Aorta (tissue), 5 donors: ENCODE results near the gene TMC4. TPM values are rescaled to one million over a fixed set of nuclear protein-coding genes. Genes with fewer than 3 reads are reported as not detected.
A peak's percentile ranks its signal among the peaks of the same experiment; 100 is the strongest.

ENCODE experiments used
- ATAC-seq: fragments of 200-7000 bp; cut with Tn5 transposase; one replicate; pipeline ENCODE4 v1.9.1; 2022; ENCODE audit warnings: moderate library complexity; ENCODE audit not compliant: low FRiP score
- DNase-seq, 2 donors: peaks; one replicate each; pipeline ENCODE4 v3.0.0-alpha.2; 2020
- H3K27ac ChIP-seq, 2 donors: one replicate each; pipeline ENCODE4 v1.5.1; 2013; ENCODE audit warnings: low read length in 2 of 2, mild to moderate bottlenecking in 2 of 2, moderate library complexity in 2 of 2, control low read depth in 1 of 2, inconsistent platforms in 1 of 2, low read depth in 1 of 2
- H3K27me3 ChIP-seq, 2 donors: one replicate each; pipeline ENCODE4 v1.6.1; 2013; ENCODE audit warnings: control low read depth in 1 of 2, low read length in 1 of 2, mild to moderate bottlenecking in 1 of 2, moderate library complexity in 1 of 2; ENCODE audit not compliant: insufficient read depth in 2 of 2, control insufficient read depth in 1 of 2
- H3K36me3 ChIP-seq, 2 donors: one replicate each; pipeline ENCODE4 v1.6.1; 2013; ENCODE audit warnings: control low read depth in 1 of 2, low read length in 1 of 2, mild to moderate bottlenecking in 1 of 2; ENCODE audit not compliant: insufficient read depth in 2 of 2, control insufficient read depth in 1 of 2
- H3K4me1 ChIP-seq, 2 donors: one replicate each; pipeline ENCODE4 v1.6.1; 2013; ENCODE audit warnings: low read length in 2 of 2, control low read depth in 1 of 2, mild to moderate bottlenecking in 1 of 2, moderate library complexity in 1 of 2; ENCODE audit not compliant: insufficient read depth in 2 of 2, control insufficient read depth in 1 of 2
- H3K4me3 ChIP-seq, 2 donors: one replicate each; pipeline ENCODE4 v1.5.1; 2013; ENCODE audit warnings: low read length in 2 of 2, control low read depth in 1 of 2, mild to moderate bottlenecking in 1 of 2
- H3K9me3 ChIP-seq: one replicate; pipeline ENCODE4 v1.6.1; 2013; ENCODE audit warnings: mild to moderate bottlenecking, low read length; ENCODE audit not compliant: control insufficient read depth
- WGBS, 2 donors: extraction: QIAGEN DNeasy Blood & Tissue Kit; methylation state at CpG; one replicate each; pipeline ENCODE4 v1.1.7; 2013; 5-methylcytosine and 5-hydroxymethylcytosine counted together
- intact Hi-C, 2 donors: fragments of 100-400 bp; cut with DNase I; formaldehyde crosslinking; loops; one replicate each; pipeline versions ENCODE4 v1.14.2 to v1.15.0; 2022
- polyA plus RNA-seq, 2 donors: library from polyadenylated mRNA; stranded (reverse); fragments of 200-250 nt; gene quantifications; one replicate each; pipeline ENCODE4 v1.2.3, GENCODE V29; 2013
- total RNA-seq, 2 donors: library from RNA; stranded (reverse); fragmentation: NEBNext Ultra II Directional; extraction: Animal tissue kit (Norgen Biotek cat#: 25700); gene quantifications; one replicate each; pipeline ENCODE4 v1.2.1, GENCODE V29; 2021
- donor health status: healthy with polysubstance abuse.
- donor health status: Bipolar disorder and iron deficiency.
- donor health status: DM: no; HTN: no; CAD: no.
- donor health status: DM: no; HTN: no; CAD: no.
- donor health status: DM: yes; HTN: yes; CAD: no.

The TMC4 gene
- total and polyA plus RNA-seq, 4 donors, result 0.08 to 15.8 (median 4.3) TPM

- Histone ChIP-seq H3K36me3 (peaks cover 0 to 28% of the 10 kb centered on the region in 2 donors), H3K4me1 (no peaks in the 10 kb centered on the region), H3K9me3 (no peaks in the 10 kb centered on the region), H3K27ac (no peak overlapping the region), H3K27me3 (no peaks in the 10 kb centered on the region), H3K4me3 (no peak overlapping the region)
- intact Hi-C loops, result no loop called here
- DNase-seq, result no peak
- no peak for ATAC-seq
- WGBS, 2 donors, result 91 to 92% methylated on average over 42 to 44 of the region's 44 CpGs
Observed at GRCh38 chr19:54127688-54128440, 45.1 kb downstream of the TMC4 start.

GRCh38 chr19:54125713-54126112 lies 47.2 kb downstream of the TMC4 start:
- H3K36me3 ChIP-seq, result peaks cover 0 to 29% of the 10 kb centered on the region in 2 donors
- intact Hi-C loops, result no loop called here
- no peaks in the 10 kb centered on the region for H3K4me1 ChIP-seq

GRCh38 chr19:54124393-54124792 lies 48.6 kb downstream of the TMC4 start:
- H3K4me1 ChIP-seq, result no peaks in the 10 kb centered on the region
- no peak overlapping the region for H3K27ac ChIP-seq
- DNase-seq (no peak), ATAC-seq (no peak)
- no peaks in the 10 kb centered on the region for H3K27me3 ChIP-seq
- H3K36me3 ChIP-seq, result peaks cover 0 to 26% of the 10 kb centered on the region in 2 donors
- no peaks in the 10 kb centered on the region for H3K9me3 ChIP-seq
- WGBS, 2 donors, result 87 to 91% methylated on average over 18 to 19 of the region's 19 CpGs
- intact Hi-C loops, result no loop called here
- no peak overlapping the region for H3K4me3 ChIP-seq

More at GRCh38 chr19:54125713-54126112, 47.2 kb downstream of the TMC4 start:
- H3K27me3 ChIP-seq, result no peaks in the 10 kb centered on the region
- ATAC-seq, result no peak
- no peak overlapping the region for H3K4me3 ChIP-seq
- no peak for DNase-seq
- WGBS, 2 donors, result 88 to 91% methylated on average over 9 of the region's 9 CpGs
- no peaks in the 10 kb centered on the region for H3K9me3 ChIP-seq
- H3K27ac ChIP-seq, result no peak overlapping the region

GRCh38 chr19:54123682-54124081 lies 49.3 kb downstream of the TMC4 start:
- Histone ChIP-seq H3K4me3 (no peak overlapping the region), H3K27ac (no peak overlapping the region), H3K27me3 (no peaks in the 10 kb centered on the region), H3K9me3 (no peaks in the 10 kb centered on the region), H3K36me3 (peaks cover 0 to 22% of the 10 kb centered on the region in 2 donors), H3K4me1 (no peaks in the 10 kb centered on the region)
- DNase-seq (no peak), ATAC-seq (no peak)
- 89 to 93% methylated on average over 17 of the region's 17 CpGs for WGBS, 2 donors
- intact Hi-C loops, result no loop called here

GRCh38 chr19:54121259-54121658 lies 51.7 kb downstream of the TMC4 start:
- Histone ChIP-seq H3K27ac (no peak overlapping the region), H3K4me1 (no peaks in the 10 kb centered on the region), H3K9me3 (no peaks in the 10 kb centered on the region), H3K4me3 (no peak overlapping the region), H3K36me3 (peaks cover 0 to 20% of the 10 kb centered on the region in 2 donors), H3K27me3 (no peaks in the 10 kb centered on the region)
- 94 to 96% methylated on average over 9 to 10 of the region's 10 CpGs for WGBS, 2 donors
- ATAC-seq (no peak), DNase-seq (no peak)
- intact Hi-C loops, result no loop called here

- DNase-seq (peak; percentile 98), ATAC-seq (peak; percentile 97)
- Histone ChIP-seq H3K27ac (peak within 1 kb of the TSS in 1 of 2 donors; percentile 51), H3K4me3 (peak within 1 kb of the TSS; percentile 41 to 59), H3K27me3 (no peaks in the 10 kb centered on the region), H3K36me3 (no peaks in the 10 kb centered on the region), H3K9me3 (no peaks in the 10 kb centered on the region), H3K4me1 (no peaks in the 10 kb centered on the region)
- intact Hi-C loops, result loop anchor here (1.0 to 10.0 kb wide), 3 partner anchors 22 to 251 kb away; partner anchors contain the start of genes CNOT3 (in 1 of the 2), MYADM (in 1 of the 2) and TSEN34 (in 1 of the 2)
- 0 to 1% methylated on average over 60 of the region's 60 CpGs for WGBS, 2 donors
Observed at GRCh38 chr19:54115109-54116063, 57.6 kb downstream of the TMC4 start, which contains the start of the genes PRPF31 and TFPT. TSS of gene PRPF31 (plus strand) at chr19:54115754. CDS start at chr19:54118279, 2,525 bp downstream. TSS of gene TFPT (minus strand) at chr19:54115657. CDS start at chr19:54115269, 388 bp downstream.

GRCh38 chr19:54114340-54115108 lies 58.4 kb downstream of the TMC4 start:
- DNase-seq (peak; percentile 70 to 84), ATAC-seq (no peak)
- Histone ChIP-seq H3K27me3 (no peaks in the 10 kb centered on the region), H3K27ac (no peak overlapping the region), H3K4me3 (peak overlapping the region; percentile 36 to 52), H3K36me3 (no peaks in the 10 kb centered on the region), H3K9me3 (no peaks in the 10 kb centered on the region), H3K4me1 (no peaks in the 10 kb centered on the region)
- intact Hi-C loops, result loop anchor here (1.0 to 10.0 kb wide), 3 partner anchors 23 to 250 kb away; partner anchors contain the start of genes CNOT3 (in 1 of the 2), MYADM (in 1 of the 2) and TSEN34 (in 1 of the 2)
- 22 to 26% methylated on average over 28 of the region's 28 CpGs for WGBS, 2 donors
